GM04504 (cell line): ENCODE data around the gene CYLD.

ENCODE experiments used
- DNase-seq: peaks from one replicate; pipeline ENCODE4 v3.0.0-alpha.2; 2012; ENCODE audit warnings: low read depth

Gene CYLD

DNA sequence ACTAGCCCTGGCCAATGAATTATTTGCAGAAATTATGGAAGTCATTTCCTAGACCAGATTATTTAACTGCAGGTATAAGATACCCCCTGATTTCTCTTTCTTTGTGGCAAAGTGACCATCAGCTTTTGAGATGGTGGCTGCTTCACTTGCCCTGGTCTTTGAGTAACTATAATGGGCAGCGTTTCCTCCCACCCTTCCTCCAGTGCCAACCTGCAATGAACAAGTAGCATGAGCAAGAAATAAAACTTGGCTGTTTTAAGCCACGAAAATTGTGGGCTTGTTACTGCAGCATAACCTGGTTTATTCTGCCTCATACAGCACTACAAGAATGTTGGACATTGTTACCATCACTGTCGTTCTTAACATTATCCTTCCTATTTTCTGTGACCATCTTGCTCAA is 105.3 kb downstream of the CYLD start:
- DNase-seq = no peak

- no peak for DNase-seq
Measured at GRCh38 chr16:50848755-50849514, 107.0 kb downstream of the CYLD start.
